ENCODE results near the gene CMSS1.

Gene CMSS1

DNA sequence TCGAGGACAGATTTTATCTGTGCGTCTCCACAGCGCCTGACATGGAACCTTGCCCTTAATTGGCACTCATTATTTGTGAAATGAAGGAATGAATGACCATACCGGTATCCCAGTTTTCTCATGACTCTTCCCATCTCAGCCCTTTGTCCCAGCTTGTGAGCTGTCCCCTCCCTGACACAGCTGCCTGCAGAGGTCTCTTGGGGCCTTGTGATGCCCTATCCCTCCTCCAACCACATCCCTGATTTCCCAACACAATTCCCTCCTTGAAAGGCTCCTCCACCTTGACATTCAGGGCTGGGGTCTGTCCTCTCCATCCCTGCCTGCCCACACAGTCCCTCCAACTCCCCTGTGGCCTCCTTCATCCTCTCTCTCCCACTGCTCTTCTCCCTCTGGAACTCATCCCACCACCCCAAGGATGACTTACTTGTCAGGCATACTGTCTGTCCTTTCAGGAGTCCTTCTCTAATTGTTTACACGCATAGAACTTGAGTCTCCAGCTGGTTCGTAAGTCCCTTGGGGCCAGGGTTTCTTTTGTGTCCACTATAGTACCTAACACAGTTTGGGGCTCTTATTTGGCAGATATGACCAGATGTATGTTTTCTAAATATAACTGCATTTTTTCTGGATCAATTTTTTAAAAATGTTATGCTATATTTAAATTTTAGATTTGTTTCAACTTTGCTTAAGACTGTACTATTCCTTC is 332.2 kb downstream of the CMSS1 start:
- TF ChIP-seq, protein P1, sequence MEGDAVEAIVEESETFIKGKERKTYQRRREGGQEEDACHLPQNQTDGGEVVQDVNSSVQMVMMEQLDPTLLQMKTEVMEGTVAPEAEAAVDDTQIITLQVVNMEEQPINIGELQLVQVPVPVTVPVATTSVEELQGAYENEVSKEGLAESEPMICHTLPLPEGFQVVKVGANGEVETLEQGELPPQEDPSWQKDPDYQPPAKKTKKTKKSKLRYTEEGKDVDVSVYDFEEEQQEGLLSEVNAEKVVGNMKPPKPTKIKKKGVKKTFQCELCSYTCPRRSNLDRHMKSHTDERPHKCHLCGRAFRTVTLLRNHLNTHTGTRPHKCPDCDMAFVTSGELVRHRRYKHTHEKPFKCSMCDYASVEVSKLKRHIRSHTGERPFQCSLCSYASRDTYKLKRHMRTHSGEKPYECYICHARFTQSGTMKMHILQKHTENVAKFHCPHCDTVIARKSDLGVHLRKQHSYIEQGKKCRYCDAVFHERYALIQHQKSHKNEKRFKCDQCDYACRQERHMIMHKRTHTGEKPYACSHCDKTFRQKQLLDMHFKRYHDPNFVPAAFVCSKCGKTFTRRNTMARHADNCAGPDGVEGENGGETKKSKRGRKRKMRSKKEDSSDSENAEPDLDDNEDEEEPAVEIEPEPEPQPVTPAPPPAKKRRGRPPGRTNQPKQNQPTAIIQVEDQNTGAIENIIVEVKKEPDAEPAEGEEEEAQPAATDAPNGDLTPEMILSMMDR (IDR thresholded peaks at IDR 0.05; ENCODE audit: low read depth, low read length): no peak
- H3K4me3 ChIP-seq (replicated peaks in 1 of 2; ENCODE audit: low read depth in 2 of 2, low read length in 2 of 2): no peak overlapping the region
- no peak for DNase-seq (ENCODE audit: low read depth in 2 of 2)

GRCh38 chr3:100150473-100150872 is 332.8 kb downstream of the CMSS1 start:
- DNase-seq (ENCODE audit: low read depth in 2 of 2): peak; percentile 55 to 65
- H3K4me3 ChIP-seq (replicated peaks in 1 of 2; ENCODE audit: low read depth in 2 of 2, low read length in 2 of 2): no peak overlapping the region
- TF ChIP-seq, protein P1 (IDR thresholded peaks at IDR 0.05; ENCODE audit: low read depth, low read length): no peak

- H3K4me3 ChIP-seq (replicated peaks in 1 of 2; ENCODE audit: low read depth in 2 of 2, low read length in 2 of 2): no peak overlapping the region
- DNase-seq (ENCODE audit: low read depth in 2 of 2): no peak
- TF ChIP-seq, protein P1 (IDR thresholded peaks at IDR 0.05; ENCODE audit: low read depth, low read length): no peak
These were observed 333.5 kb downstream of the CMSS1 start for GRCh38 chr3:100151024-100151707.

DNA sequence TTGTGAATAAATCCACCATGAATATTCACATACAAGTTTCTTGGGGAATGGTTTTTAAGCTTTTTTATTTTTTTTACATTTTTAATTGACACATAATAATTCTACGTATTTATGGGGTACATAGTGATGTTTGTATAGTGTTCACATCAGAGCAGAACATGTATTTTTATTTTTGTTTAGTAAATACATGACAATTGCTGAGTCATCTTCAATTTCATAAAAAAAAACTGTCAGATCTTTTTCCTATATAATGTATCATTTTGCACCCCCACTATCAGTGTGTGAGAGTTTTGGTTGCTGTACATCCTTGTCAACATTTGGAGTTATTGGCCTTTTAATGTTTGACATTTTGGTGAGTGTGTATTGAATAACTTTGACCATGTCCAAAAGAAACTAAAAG is 336.5 kb downstream of the CMSS1 start:
- no peak overlapping the region for H3K4me3 ChIP-seq (replicated peaks in 1 of 2; ENCODE audit: low read depth in 2 of 2, low read length in 2 of 2)
- TF ChIP-seq, protein P1 (IDR thresholded peaks at IDR 0.05; ENCODE audit: low read depth, low read length): no peak
- no peak for DNase-seq (ENCODE audit: low read depth in 2 of 2)

DNA sequence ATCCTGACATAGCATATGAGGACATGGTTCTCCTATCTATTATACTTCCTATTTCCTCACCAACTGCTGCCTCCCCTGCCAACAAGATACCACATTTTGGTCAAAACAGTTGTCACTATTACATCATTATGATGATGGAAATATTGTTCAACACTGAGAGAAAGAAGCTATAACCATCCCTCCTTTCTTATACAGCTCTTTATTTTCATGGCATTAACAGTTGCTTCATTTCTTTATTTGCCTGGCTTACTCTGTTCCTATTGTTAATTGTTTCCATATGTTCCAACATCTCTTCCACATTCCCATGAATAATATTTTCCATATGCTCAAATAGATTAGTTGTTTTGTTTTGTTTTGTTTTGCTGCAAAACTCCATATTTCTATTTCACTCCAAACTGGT is 337.5 kb downstream of the CMSS1 start:
- TF ChIP-seq, protein P1 (IDR thresholded peaks at IDR 0.05; ENCODE audit: low read depth, low read length): no peak
- H3K4me3 ChIP-seq (replicated peaks in 1 of 2; ENCODE audit: low read depth in 2 of 2, low read length in 2 of 2): no peak overlapping the region
- peak in 1 of 2 donors; percentile 24 for DNase-seq (ENCODE audit: low read depth in 2 of 2)

DNA sequence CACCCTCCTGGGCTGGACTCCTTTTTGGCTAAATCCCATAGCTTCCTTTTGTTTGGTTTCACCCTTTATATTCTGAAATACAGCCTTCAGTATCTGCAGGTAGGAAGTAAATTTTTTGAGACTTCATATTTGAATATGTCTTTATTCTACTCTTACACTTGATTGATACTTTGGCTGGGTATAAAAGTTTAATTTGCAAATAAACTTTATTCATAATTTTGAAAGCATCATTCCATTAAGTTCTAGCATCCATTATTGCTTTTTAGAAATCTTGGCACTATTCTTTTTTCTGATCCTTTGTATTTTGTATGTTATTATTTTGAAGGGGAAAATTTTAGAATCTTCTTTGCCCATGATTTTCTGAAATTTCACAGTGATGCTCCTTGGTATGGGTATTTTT is 337.9 kb downstream of the CMSS1 start:
- no peak overlapping the region for H3K4me3 ChIP-seq (replicated peaks in 1 of 2; ENCODE audit: low read depth in 2 of 2, low read length in 2 of 2)
- DNase-seq (ENCODE audit: low read depth in 2 of 2): no peak
- TF ChIP-seq, protein P1 (IDR thresholded peaks at IDR 0.05; ENCODE audit: low read depth, low read length): no peak
